H1 (cell line): Measurements from ENCODE around the gene MYBPC3. TPM values are rescaled to one million over a fixed set of nuclear protein-coding genes. Genes with fewer than 3 reads are reported as not detected.

Source experiments
- BRCA1 ChIP-seq: IDR thresholded peaks from 2 replicates; pipeline ENCODE4 v1.6.1; 2012; ENCODE audit warnings: low read depth, low read length, improper control_type of control experiment
- TAF1 ChIP-seq: IDR thresholded peaks from 2 replicates; pipeline ENCODE4 v1.6.1; 2011; ENCODE audit warnings: mild to moderate bottlenecking, low read depth, low read length
- polyA plus RNA-seq, 7 experiments: library from polyadenylated mRNA; depleted of rRNA in 3 of 7; stranded (reverse) in 5 of 7; unstranded in 2 of 7; fragments of >200 nt in 5 of 7; fragments of 200-250 nt in 2 of 7; gene quantifications; 1 replicate in 5 of 7; 2 replicates in 1 of 7; 4 replicates in 1 of 7; pipeline versions ENCODE4 v1.2.1 to v1.2.3, GENCODE V29; 2011 to 2013; ENCODE audit warnings: missing spikeins in 2 of 7, mixed read lengths in 2 of 7
- total RNA-seq: library from RNA; stranded (reverse); fragmentation: NEBNext Ultra II Directional; extraction: Animal tissue kit (Norgen Biotek cat#: 25700); gene quantifications from 2 replicates; pipeline ENCODE4 v1.2.1, GENCODE V29; 2021

The MYBPC3 gene
- total and polyA plus RNA-seq, 2 of the 8 experiments (the other 6 are each of a cell fraction or from before 2014, with no cell fraction given), result 0.05 TPM; not detected in 1

DNA sequence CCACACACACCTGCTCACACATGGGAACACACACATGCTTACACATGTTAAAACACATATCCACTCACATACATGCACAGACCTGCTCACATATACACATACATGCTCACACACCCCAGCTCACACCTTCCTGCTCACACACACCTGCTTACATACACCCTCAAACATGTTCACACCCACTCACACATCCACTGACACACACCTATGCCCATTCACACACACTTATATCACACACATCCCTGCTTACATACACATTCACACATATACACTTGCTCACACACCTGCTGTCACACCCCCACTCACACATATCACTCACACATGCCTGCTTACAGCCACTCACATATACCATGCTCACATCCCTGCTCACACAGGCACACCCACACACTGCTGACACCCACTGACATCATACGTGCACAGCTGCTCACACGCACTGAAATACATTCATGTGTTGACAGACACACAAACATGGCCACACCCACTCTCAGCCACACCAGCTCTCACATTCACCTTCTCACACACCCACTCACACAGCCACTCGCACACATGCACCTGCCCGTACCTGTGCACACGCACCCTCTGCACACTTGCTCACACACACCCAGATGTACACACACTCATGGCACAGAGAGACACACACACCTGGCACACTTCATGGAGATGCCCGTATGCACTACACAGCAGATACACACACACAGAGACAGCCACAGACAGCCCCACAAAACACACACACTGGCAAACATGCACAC is 5.7 kb upstream of the MYBPC3 start (continued):
- TF ChIP-seq TAF1 (no peak), BRCA1 (no peak)
- TF ChIP-seq, all 59 proteins: peak for 0
